ENCODE results near the gene BARD1.
"Not testable (repeated sequence)": the region's sequence is repeated elsewhere in the genome, so short reads cannot be mapped to it uniquely, and the experiment has no call there.

BARD1 gene

GRCh38 chr2:214696681-214697080, 112.8 kb downstream of the BARD1 start:
- Histone ChIP-seq H2AFZ (ENCODE audit: low read depth, low read length) (no peak overlapping the region), H3K9me3 (ENCODE audit: low read length) (peaks cover 4% of the 10 kb centered on the region), H3K4me1 (ENCODE audit: insufficient read depth, low read length) (no peaks in the 10 kb centered on the region), H3K4me3 (ENCODE audit: low read length) (no peak overlapping the region), H3K27me3 (ENCODE audit: insufficient read depth, low read length) (no peaks in the 10 kb centered on the region), H3K36me3 (ENCODE audit: insufficient read depth, low read length) (no peaks in the 10 kb centered on the region)

GRCh38 chr2:214695789-214696188, 113.7 kb downstream of the BARD1 start:
- no peak overlapping the region for H2AFZ ChIP-seq (ENCODE audit: low read depth, low read length)
- H3K4me3 ChIP-seq (ENCODE audit: low read length): no peak overlapping the region
- no peaks in the 10 kb centered on the region for H3K27me3 ChIP-seq (ENCODE audit: insufficient read depth, low read length)
- no peaks in the 10 kb centered on the region for H3K9me3 ChIP-seq (ENCODE audit: low read length)
- H3K36me3 ChIP-seq (ENCODE audit: insufficient read depth, low read length): no peaks in the 10 kb centered on the region
- no peaks in the 10 kb centered on the region for H3K4me1 ChIP-seq (ENCODE audit: insufficient read depth, low read length)

GRCh38 chr2:214683557-214683956, 125.9 kb downstream of the BARD1 start:
- not testable (repeated sequence) for H3K4me1 ChIP-seq (ENCODE audit: insufficient read depth, low read length); H3K27me3 ChIP-seq (ENCODE audit: insufficient read depth, low read length); H3K9me3 ChIP-seq (ENCODE audit: low read length); H2AFZ ChIP-seq (ENCODE audit: low read depth, low read length); H3K36me3 ChIP-seq (ENCODE audit: insufficient read depth, low read length); H3K4me3 ChIP-seq (ENCODE audit: low read length)

- H3K4me3 ChIP-seq (ENCODE audit: low read length): no peak overlapping the region
- H2AFZ ChIP-seq (ENCODE audit: low read depth, low read length): no peak overlapping the region
- H3K36me3 ChIP-seq (ENCODE audit: insufficient read depth, low read length): no peaks in the 10 kb centered on the region
- H3K9me3 ChIP-seq (ENCODE audit: low read length): no peaks in the 10 kb centered on the region
- H3K27me3 ChIP-seq (ENCODE audit: insufficient read depth, low read length): no peaks in the 10 kb centered on the region
- no peaks in the 10 kb centered on the region for H3K4me1 ChIP-seq (ENCODE audit: insufficient read depth, low read length)
Measured at GRCh38 chr2:214679736-214680135, 129.7 kb downstream of the BARD1 start.

GRCh38 chr2:214676421-214677089, 132.9 kb downstream of the BARD1 start:
- Histone ChIP-seq H3K4me1 (ENCODE audit: insufficient read depth, low read length) (peaks cover 6% of the 10 kb centered on the region), H3K36me3 (ENCODE audit: insufficient read depth, low read length) (no peaks in the 10 kb centered on the region), H3K4me3 (ENCODE audit: low read length) (no peak overlapping the region), H3K9me3 (ENCODE audit: low read length) (no peaks in the 10 kb centered on the region), H3K27me3 (ENCODE audit: insufficient read depth, low read length) (no peaks in the 10 kb centered on the region), H2AFZ (ENCODE audit: low read depth, low read length) (no peak overlapping the region)

All from neuron (in vitro differentiated cells).